NCI-H146 treated with DMSO at 0.1 percent for 48 hours (cell line): ENCODE results near the gene CSMD2.

Experiments used
- DNase-seq: peaks from one replicate; lab custom pipeline; 2025; ENCODE audit not compliant: unreplicated experiment; lab: John Stamatoyannopoulos, UW

The CSMD2 gene

DNA sequence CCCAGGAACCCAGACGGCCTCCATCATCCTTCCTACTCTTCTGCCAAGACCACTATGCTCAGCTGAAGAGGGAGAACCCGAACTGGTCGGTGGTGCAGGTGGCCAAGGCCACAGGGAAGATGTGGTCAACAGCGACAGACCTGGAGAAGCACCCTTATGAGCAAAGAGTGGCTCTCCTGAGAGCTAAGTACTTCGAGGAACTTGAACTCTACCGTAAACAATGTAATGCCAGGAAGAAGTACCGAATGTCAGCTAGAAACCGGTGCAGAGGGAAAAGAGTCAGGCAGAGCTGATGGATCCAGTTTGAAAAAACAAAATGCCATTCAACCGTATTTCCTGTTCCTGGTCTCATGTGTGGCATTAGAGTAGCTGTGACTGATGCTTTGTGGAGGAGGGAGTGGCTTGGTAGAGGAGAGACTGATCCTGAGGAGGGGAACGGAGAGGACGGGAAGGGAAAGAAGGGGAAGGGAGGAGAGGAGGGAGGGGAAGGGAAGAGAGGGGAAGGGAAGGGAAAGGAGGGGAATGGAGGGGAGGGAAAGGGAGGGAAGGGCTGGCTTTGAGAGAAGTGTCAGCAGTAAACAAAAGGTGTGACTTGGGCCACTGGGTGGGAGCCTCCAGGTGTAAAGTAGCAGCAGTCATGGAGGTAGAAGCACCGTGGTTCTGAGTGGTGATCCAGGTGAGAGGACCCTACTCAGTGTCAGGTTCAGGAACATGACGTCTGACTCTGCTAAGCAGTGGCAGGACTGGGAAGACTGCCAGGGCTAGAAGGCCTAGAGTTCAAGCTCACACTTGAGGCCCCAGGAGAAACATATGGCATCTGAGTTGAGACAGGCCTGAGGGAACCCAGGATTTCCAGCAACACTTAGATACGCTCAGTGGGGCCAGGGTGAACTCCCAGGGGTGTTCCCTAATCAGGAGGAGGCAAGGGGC lies 300.3 kb downstream of the CSMD2 start:
- DNase-seq: no peak

DNA sequence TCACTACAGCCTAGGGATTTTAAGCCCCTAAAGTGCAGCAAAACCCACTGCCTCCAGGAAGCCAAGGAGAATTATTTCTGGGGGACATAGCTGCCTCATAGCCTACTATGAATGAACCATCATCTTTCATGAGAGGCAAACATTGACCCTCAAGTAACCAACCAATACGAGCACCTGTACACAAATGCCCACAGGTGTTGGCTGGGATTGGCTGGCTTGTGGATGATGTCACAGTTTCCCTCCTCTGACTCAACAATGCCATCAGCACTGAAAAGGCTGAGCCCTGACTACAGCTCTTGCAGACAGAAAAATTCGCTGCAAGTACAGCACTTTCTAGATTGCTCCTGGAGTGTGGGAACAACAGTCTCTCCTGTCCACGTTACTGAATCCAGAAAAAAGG lies 301.3 kb downstream of the CSMD2 start, which contains the start of gene HMGB4:
HMGB4 (plus strand) TSS at position 301 of the 400 bp plus-strand sequence. CDS start 113 bp downstream, outside the sequence.
- DNase-seq: no peak

GRCh38 chr1:33860671-33861070 lies 304.4 kb downstream of the CSMD2 start:
- DNase-seq: no peak

- no peak for DNase-seq
These were observed 310.9 kb downstream of the CSMD2 start for GRCh38 chr1:33854091-33854490.

- no peak for DNase-seq
These were observed 311.6 kb downstream of the CSMD2 start for GRCh38 chr1:33853431-33853830.

GRCh38 chr1:33852711-33853110 lies 312.3 kb downstream of the CSMD2 start:
- DNase-seq: no peak

- DNase-seq: no peak
These were observed 314.5 kb downstream of the CSMD2 start for GRCh38 chr1:33850481-33850880.

DNA sequence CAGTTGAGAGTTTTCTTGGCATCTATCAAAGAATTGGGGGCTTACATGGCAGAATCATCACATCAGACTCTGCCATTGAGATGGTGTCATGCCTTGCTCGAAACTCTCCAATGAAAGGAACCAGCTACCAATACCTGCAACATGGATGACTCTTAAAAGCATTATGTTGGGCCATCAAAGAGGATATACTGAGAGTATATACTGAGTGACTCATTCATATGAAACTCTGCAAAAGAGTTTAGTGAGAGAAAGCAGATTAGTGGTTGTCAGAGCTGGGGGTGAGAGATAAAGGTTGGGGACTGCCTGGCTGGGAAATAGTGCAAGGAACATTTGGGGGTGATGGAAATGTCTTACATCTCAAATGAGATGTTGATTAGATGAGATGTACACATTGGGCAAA lies 315.8 kb downstream of the CSMD2 start:
- DNase-seq: no peak

DNA sequence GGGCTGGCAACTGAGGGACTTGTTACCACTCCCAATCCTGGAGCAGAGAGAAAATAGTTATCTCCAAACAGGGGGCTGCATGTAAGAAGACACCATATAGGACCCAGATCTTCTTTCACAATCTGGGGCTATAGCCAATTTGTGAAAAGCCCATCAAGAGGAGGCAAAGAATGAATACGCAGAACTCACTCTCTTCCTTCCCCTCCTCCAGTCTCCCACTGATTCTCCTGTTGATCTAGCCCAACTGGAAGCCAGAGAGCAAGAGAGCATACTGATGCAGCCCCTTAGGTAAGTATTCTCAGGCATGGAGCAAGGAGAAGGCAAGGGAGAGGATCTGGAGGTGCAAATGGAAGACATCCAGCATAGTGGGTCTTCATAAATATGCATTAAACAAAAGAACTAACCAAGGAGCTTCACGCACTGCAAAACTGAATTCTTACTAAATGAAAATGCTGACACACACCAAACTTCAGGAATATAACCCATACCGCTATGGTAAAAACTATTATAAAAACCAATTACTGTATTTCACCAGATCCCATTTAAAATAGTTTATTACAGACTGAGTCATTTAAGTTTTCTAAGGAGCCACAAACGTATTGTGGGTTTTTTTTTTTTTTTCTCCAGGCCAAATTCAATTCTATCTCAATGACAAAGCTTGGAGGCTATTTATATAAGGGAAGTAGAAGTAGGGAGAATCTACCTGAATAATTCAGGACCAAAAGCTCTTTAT lies 316.7 kb downstream of the CSMD2 start:
- no peak for DNase-seq

GRCh38 chr1:33846861-33847260 lies 318.2 kb downstream of the CSMD2 start:
- DNase-seq: no peak

GRCh38 chr1:33844166-33844565 lies 320.9 kb downstream of the CSMD2 start:
- no peak for DNase-seq

DNA sequence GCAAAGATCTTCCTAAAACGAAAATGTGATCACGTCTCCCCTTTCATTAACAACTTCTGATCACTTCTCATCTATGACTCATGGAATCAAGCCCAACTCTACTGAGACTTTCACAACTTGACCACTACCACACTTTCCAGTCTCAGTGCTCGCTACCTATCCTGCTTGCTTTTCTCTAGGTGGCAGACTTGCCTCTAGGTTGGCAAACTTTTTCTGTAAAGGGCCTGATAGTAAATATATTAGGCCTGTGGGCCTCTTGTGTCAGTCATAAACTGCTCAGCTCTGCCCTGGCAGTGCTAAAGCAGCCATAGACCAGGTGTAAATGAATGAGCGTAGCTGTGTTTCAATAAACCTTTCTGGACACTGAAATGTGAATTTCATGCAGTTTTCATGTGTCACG lies 322.7 kb downstream of the CSMD2 start:
- DNase-seq: no peak

- no peak for DNase-seq
These were observed 323.5 kb downstream of the CSMD2 start for GRCh38 chr1:33841494-33841893.

- DNase-seq: no peak
These were observed 327.4 kb downstream of the CSMD2 start for GRCh38 chr1:33837635-33838034.

DNA sequence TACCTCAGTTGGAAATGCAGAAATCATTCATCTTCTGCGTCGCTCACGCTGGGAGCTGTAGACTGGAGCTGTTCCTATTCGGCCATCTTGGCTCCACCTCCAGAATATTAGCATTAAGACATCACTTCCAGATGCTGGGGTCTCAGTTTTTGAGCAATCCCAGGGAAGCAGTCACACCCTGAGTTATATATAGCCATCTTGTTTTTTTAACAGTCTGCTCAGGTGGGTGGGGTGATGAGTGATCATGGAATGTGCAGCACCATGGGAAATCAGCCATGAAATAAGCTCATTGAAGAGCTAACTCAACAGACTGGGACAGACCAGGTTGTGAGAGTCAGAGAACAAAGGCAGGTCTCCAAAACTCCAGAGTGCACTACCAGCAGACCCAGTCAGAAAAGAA lies 328.1 kb downstream of the CSMD2 start:
- DNase-seq: no peak

DNA sequence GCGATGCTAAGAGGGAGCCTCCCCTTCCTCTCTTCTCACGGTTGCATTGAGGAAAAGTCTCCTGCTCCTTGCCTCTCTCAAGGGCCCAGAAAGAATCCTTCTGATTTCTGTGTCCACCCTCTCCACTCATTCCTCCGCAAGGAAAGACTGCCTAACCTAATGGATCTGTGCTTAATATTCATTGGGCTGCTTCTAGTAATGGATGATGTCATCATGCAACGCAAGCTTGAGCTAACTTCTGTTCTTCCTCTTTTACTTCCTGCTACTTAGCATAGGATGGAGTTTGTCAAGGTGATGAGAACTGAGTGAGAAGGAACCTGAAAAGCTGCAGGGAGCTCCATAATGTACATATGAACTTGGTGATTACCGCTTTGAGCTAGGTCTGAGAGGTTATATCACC lies 336.4 kb downstream of the CSMD2 start:
- no peak for DNase-seq

- DNase-seq: no peak
These were observed 337.0 kb downstream of the CSMD2 start for GRCh38 chr1:33828059-33828458.

DNA sequence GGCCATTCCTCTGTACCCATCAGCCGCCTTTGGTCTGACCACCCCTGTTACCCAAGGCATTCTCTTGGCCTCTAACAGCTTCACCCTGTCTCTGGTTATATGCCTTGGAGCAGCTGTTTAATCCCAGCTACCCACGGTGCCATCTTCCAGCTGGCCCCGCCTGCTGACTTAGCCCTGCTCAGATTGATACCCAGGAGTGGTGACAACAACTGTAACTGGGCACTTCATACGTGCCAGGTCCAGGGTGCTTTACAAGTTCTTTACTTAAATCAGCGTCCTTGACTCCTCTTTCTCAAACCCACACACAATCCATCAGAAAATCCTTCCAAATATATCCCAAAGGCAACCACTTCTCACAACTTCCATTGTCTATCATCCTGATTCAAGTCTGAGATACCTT lies 338.3 kb downstream of the CSMD2 start:
- DNase-seq: no peak

GRCh38 chr1:33826311-33826710 lies 338.7 kb downstream of the CSMD2 start:
- DNase-seq: no peak

DNA sequence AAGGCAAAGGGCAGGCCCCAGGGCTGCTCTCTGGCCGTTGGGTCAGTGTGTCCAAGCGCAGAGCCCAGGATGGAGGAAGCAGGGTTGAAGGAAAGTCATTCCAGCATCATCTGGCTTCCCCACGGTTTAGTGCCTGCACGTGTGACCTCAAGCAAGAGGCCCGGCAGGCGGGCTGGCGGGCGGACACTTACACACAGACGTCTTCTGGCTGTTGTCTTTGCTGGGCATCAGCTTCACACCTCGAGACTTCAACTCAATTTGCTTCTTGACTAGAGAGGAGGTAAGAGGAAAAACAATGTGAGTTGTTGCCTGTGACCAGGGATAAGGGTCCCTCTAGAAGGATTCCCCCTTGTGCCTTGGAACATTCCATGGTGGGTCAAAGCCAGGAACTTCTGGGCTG lies 339.5 kb downstream of the CSMD2 start:
- no peak for DNase-seq

- no peak for DNase-seq
These were observed 340.1 kb downstream of the CSMD2 start for GRCh38 chr1:33824971-33825370.

GRCh38 chr1:33824321-33824720 lies 340.7 kb downstream of the CSMD2 start:
- DNase-seq: no peak
